Lower leg skin (tissue), 3 donors: ENCODE data around the gene INPP4B.

Source experiments
- CTCF ChIP-seq, 3 donors: fragments of 450-650 bp; IDR thresholded peaks; one replicate each; pipeline ENCODE4 v1.5.1; 2016; ENCODE audit warnings: antibody characterized with exemption in 3 of 3, mild to moderate bottlenecking in 3 of 3, moderate library complexity in 2 of 3
- POLR2A ChIP-seq, 2 donors: fragments of 450-650 bp; IDR thresholded peaks; one replicate each; pipeline ENCODE4 v1.6.1; 2016 to 2017; ENCODE audit warnings: antibody characterized with exemption in 2 of 2, mild to moderate bottlenecking in 1 of 2, moderate library complexity in 1 of 2

GRCh38 chr4:142383354-142383753 lies 462.7 kb downstream of the INPP4B start:
- TF ChIP-seq CTCF (IDR thresholded peaks at IDR 0.05), result no peak
- TF ChIP-seq POLR2A (IDR thresholded peaks at IDR 0.05), result no peak
